ENCODE measurements around the gene MLLT6.
A peak's percentile ranks its signal among the peaks of the same experiment; 100 is the strongest.

MLLT6 gene

DNA sequence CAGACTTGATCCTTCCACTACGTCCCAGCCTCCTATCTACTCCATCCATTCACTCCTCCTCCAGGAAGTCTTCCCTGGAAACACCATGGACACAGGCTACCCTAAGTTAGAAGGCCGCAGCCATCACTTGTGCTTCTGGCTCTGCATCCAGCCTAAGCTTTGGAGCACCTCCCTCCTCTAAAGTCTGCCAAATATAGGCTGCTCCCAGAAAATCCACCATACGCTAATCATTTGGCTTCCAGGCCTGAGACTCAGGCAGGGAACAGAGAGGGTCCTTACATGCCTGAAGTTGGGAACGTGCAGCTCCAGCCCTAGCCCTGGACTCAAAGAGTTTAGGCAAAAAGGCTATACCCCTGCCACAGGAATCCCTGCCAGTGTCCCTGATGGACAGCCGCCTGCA, 36.4 kb downstream of the MLLT6 start:
- no peak for DNase-seq (ENCODE audit: low read depth in 2 of 2, low spot score in 1 of 2)

GRCh38 chr17:38741921-38742410, 36.9 kb downstream of the MLLT6 start:
- no peak for DNase-seq (ENCODE audit: low read depth in 2 of 2, low spot score in 1 of 2)

DNA sequence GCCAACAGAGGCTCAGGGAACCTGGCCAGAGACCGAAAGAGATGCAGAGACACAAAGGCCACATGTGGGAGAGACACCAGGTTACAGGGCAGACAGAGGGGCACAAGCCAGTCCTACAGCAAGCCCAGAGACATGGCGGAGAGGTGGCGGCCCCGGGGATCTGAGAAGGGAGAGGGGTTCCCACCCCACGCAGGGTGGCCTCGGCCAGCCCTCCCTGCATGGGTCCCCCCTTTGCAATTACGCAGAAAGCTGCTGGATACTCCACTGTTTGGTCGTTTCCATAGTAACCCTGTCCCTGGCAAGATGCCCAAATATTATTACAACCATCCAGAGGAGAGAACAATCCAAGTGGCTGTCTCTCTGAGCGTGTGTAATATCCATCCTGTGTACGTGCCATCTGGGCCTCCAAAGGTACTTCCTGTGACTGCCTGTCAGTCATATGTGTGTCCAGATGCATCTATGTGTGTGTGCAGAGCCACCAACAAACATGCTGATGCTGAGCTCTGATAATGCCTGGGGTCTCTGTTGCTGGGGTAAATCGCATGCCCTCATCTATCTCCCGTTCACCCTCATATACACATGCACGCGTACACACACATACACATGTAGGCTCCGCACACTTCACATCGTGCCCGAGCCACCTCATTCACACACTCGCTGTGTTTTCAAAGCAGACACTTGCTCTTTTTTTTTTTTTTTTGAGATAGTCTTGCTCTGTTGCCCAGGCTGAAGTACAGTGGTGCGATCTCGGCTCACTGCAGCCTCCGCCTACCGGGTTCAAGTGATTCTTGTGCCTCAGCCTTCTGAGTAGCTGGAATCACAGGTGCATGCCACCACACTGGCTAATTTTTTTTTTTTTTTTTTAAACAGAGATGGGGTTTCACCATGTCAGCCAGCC, 37.6 kb downstream of the MLLT6 start:
- DNase-seq (ENCODE audit: low read depth in 2 of 2, low spot score in 1 of 2) = no peak

DNA sequence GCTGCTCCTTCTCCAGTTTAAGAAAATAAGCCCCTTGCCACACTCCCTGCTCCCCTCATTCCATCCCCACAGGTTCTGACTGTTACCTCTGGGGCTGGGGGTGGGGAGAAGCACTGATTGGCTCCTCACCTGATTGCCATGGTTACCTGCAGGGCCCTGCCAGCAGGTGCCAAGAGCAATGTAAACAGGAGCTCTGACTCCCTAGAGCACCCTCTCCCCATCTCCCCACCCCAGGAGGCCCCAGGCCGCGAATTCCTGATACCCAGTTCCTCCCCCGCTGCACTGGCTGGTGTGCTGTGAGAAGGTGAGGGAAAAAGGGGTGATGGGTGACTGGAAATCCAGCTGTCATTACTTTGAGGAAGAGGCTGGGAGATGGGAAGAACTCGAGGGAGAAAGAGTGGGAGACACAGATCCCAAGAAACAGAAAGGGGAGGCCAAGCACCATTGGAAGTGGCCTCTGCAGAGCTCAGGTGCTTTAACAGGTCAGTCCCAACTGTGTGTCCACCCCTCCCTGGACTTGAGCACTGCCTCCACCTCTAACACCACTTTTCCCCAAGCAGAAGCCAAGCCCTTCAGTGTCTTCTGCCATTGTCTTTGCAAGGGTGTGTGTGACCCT, 38.6 kb downstream of the MLLT6 start:
- no peak for DNase-seq (ENCODE audit: low read depth in 2 of 2, low spot score in 1 of 2)

GRCh38 chr17:38745545-38745944, 40.5 kb downstream of the MLLT6 start:
- no peak for DNase-seq (ENCODE audit: low read depth in 2 of 2, low spot score in 1 of 2)

- no peak for DNase-seq (ENCODE audit: low read depth in 2 of 2, low spot score in 1 of 2)
These were observed 41.2 kb downstream of the MLLT6 start for GRCh38 chr17:38746004-38746848.

GRCh38 chr17:38746849-38747462, 41.9 kb downstream of the MLLT6 start:
- no peak for DNase-seq (ENCODE audit: low read depth in 2 of 2, low spot score in 1 of 2)

GRCh38 chr17:38747463-38748148, 42.5 kb downstream of the MLLT6 start:
- no peak for DNase-seq (ENCODE audit: low read depth in 2 of 2, low spot score in 1 of 2)

DNA sequence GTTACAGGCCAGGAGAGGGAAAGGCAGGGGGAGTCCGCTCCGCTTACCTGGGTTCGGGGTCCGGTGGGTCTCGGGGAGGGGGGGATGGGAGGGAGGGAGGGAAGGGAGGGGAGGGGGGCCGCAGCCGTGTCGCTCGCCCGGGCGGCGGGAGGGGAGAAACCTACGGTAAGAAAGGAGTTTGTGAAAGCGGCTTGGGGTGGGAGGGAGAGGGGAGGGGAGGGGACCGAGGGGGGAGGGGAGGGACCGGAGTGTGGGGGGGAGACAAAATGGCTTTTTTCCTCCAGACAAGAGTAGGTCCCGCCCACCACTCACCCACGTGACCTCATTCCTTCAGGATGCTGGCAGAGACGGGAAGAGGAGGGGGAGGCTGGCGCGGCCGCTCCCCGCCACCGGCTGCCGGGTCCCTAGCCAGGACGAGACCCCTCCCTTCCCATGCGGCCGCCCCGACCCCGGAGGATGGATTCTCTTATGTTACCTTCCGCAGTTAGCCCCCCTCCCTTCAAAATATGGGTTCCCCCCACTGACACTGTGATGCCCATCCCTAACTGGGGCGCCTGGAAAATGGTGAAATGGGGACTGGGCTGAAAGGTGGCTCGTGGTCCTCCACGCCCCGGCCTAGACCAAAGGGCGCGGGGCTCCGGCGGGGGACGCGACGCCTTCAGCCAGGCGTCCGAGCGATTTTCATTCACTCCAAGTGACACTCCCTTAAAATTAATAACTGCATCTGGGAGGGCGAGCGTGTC, 43.2 kb downstream of the MLLT6 start, which contains the start of gene PCGF2:
Gene PCGF2, minus strand, starts transcription at position 188 of the 743 bp plus-strand sequence. CDS start 7,934 bp downstream, outside the sequence.
- no peak for DNase-seq (ENCODE audit: low read depth in 2 of 2, low spot score in 1 of 2)

DNA sequence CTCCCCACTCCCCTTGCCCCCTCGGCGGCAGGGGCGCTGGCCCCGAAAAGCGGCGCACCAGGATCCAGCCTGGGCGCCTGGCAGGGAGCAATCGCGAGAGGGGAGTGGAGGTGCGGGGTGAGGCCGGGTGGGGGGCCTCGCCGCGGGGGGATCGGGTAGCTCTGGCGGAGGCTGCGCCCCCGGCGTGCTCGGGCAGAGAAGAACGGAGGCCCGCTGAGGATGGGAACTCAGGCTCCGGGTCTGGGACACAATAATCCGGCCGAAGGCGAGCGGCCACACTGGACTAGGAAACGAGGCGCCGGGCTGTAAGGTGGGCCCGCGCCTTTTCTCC, 43.8 kb downstream of the MLLT6 start:
- no peak for DNase-seq (ENCODE audit: low read depth in 2 of 2, low spot score in 1 of 2)

DNA sequence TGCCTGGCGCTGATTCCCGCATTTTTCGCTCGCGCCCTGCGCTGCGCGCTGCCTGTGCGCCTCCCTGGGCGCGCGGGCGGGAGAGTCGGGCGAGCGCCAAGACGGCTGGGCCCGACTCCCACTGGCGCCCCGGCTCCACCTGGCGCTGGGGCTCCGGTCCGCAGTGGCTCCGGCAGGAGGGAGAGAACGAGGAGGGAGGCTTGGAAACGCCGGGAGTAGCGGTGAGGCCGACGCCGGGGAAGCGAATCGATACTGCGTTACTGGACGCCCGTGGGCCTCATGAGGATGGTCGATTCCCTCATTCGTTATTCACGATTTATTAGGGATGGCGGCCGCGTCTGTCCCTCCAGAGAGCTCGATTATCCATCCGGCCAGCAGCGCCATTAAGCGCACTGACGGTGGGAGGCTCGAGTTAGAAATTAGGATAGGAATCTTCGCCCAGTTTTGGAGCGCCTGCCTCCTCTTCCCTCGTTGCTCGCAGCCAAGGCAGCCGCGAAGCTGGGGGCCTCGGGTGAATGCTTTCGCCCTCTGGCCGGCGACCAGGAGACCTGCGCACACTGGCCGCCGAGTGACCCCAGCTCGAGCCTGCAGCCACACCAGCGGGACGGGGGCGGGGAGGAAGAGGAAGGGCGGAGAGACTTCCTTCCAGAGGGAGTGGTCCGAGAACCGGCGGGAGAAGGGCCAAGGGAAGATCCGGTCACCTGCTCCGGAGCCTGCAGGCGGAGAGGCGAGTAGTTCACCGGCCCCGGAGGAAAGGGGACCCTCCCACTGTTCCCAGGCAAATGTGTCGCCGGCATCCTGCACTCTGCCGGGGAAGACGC, 44.4 kb downstream of the MLLT6 start:
- DNase-seq (ENCODE audit: low read depth in 2 of 2, low spot score in 1 of 2) = no peak

- DNase-seq (ENCODE audit: low read depth in 2 of 2, low spot score in 1 of 2) = no peak
These were observed 44.9 kb downstream of the MLLT6 start for GRCh38 chr17:38750044-38750311.

GRCh38 chr17:38750312-38751121, 45.4 kb downstream of the MLLT6 start:
- DNase-seq (ENCODE audit: low read depth in 2 of 2, low spot score in 1 of 2) = no peak

GRCh38 chr17:38751144-38751807, 46.2 kb downstream of the MLLT6 start:
- no peak for DNase-seq (ENCODE audit: low read depth in 2 of 2, low spot score in 1 of 2)

DNA sequence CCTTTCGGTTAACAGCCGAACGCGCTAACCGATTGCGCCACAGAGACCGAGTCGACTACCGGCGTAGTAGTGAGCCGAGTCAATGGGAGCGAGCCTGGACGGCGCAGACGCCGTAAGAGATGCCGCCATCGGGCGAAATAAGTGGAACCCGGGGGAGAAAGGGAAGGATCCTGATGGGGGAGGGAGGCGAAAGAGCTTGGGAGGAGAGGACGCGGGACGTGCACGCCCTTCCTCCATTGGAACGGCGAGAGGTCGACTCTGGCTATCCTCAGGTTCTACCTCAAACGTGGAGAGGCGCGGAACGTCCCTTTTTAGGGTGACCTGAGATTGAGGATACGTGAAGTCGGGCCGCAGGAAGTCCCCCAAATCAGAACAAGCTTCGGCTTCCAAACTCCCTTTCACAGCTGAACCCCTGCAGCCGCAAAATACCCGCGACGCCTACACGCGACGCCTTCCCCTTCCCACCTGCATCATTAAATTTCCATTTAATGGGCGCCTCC, 46.8 kb downstream of the MLLT6 start:
- DNase-seq (ENCODE audit: low read depth in 2 of 2, low spot score in 1 of 2) = peak; percentile 72 to 74

DNA sequence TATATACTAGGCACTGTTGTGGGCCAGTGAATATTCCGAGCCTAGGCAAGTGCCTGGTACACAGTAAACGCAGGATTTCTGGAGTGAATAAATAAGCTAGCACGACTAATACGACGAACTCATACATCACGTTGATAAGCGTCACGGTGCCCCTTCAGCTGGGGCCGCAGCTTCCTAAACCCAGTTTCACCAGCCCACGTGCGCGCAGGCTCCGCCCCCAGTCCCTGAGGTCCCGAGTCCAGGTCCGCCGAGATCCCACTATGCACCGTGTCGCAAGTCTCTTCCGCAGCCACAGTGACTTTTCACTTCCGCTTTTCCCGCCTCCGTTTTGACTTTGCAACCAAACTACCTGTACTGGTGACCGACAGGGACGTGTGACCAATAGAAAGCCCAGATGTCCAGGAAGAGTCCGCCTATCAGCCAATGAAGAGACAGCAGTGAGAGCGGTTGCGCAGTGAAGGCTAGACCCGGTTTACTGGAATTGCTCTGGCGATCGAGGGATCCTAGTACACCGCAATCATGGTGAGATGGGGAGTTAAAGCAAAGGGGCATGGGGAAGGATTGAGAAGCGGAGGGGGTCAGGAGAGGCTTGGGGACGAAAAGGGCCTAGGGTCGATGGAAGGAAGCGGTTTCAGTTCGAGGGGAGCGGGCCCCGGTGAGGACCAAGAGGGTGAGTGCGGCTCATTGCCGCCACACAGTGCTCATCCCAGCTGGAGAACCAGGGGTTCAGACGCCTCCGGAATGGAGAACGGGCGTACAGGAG, 47.4 kb downstream of the MLLT6 start, which contains the start of gene PSMB3:
Gene PSMB3, plus strand, starts transcription at position 434 of the 763 bp plus-strand sequence. Its CDS starts 86 bp downstream, at position 520.
- DNase-seq (ENCODE audit: low read depth in 2 of 2, low spot score in 1 of 2) = peak; percentile 80 to 89

- DNase-seq (ENCODE audit: low read depth in 2 of 2, low spot score in 1 of 2) = no peak
These were observed 48.0 kb downstream of the MLLT6 start for GRCh38 chr17:38753071-38753506.

All from stimulated activated CD8-positive, alpha-beta memory T cell treated with anti-CD3 and anti-CD28 coated beads, Interleukin-4, amount 100 ng/mL, for 1 hour (primary cell).